ENCODE measurements around the gene AJUBA.
"Not testable (repeated sequence)": the region's sequence is repeated elsewhere in the genome, so short reads cannot be mapped to it uniquely, and the experiment has no call there.

Gene AJUBA

GRCh38 chr14:23006188-23006534, 23.8 kb upstream of the AJUBA start:
- DNase-seq (ENCODE audit: low read depth) = no peak

GRCh38 chr14:23005451-23006187, 23.3 kb upstream of the AJUBA start:
- DNase-seq (ENCODE audit: low read depth) = no peak

- DNase-seq (ENCODE audit: low read depth) = not testable (repeated sequence)
These were observed 21.9 kb upstream of the AJUBA start for GRCh38 chr14:23004274-23004673.

- no peak for DNase-seq (ENCODE audit: low read depth)
These were observed 20.2 kb upstream of the AJUBA start for GRCh38 chr14:23002592-23002991.

- no peak for DNase-seq (ENCODE audit: low read depth)
These were observed 18.5 kb upstream of the AJUBA start for GRCh38 chr14:23000860-23001259.

GRCh38 chr14:22998329-22999012, 16.1 kb upstream of the AJUBA start:
- DNase-seq (ENCODE audit: low read depth) = no peak

- DNase-seq (ENCODE audit: low read depth) = no peak
These were observed 15.4 kb upstream of the AJUBA start for GRCh38 chr14:22997676-22998323.

- DNase-seq (ENCODE audit: low read depth) = no peak
These were observed 14.7 kb upstream of the AJUBA start for GRCh38 chr14:22996768-22997654.

GRCh38 chr14:22995889-22996625, 13.7 kb upstream of the AJUBA start:
- DNase-seq (ENCODE audit: low read depth) = no peak

GRCh38 chr14:22994762-22995275, 12.5 kb upstream of the AJUBA start:
- DNase-seq (ENCODE audit: low read depth) = no peak

- DNase-seq (ENCODE audit: low read depth) = no peak
These were observed 11.2 kb upstream of the AJUBA start for GRCh38 chr14:22993517-22993916.

- DNase-seq (ENCODE audit: low read depth) = peak; percentile 59
These were observed 9.5 kb upstream of the AJUBA start for GRCh38 chr14:22991852-22992251.

GRCh38 chr14:22987291-22987690, 4.9 kb upstream of the AJUBA start:
- no peak for DNase-seq (ENCODE audit: low read depth)

GRCh38 chr14:22986508-22987054, 4.2 kb upstream of the AJUBA start:
- peak; percentile 65 for DNase-seq (ENCODE audit: low read depth)

- no peak for DNase-seq (ENCODE audit: low read depth)
These were observed 3.6 kb upstream of the AJUBA start for GRCh38 chr14:22985894-22986507.

- DNase-seq (ENCODE audit: low read depth) = no peak
These were observed 2.8 kb upstream of the AJUBA start for GRCh38 chr14:22984959-22985658.

- no peak for DNase-seq (ENCODE audit: low read depth)
These were observed 375 bp downstream of the AJUBA start for GRCh38 chr14:22981876-22982476.

- DNase-seq (ENCODE audit: low read depth) = no peak
These were observed 1.1 kb downstream of the AJUBA start for GRCh38 chr14:22981090-22981875.

GRCh38 chr14:22980672-22981089, 1.7 kb downstream of the AJUBA start:
- no peak for DNase-seq (ENCODE audit: low read depth)

Data from stromal cell of bone marrow (primary cell).